GM10266 (cell line): ENCODE measurements around the gene MIB2.

Experiments
- DNase-seq: peaks from one replicate; pipeline ENCODE4 v3.0.0; 2012; ENCODE audit errors: extremely low spot score
- TF ChIP-seq, protein P1 (sequence below): IDR thresholded peaks from 2 replicates; pipeline ENCODE4 v1.5.1; 2012; ENCODE audit warnings: mild to moderate bottlenecking, low read depth; ENCODE audit not compliant: control insufficient read depth, insufficient read depth; ENCODE audit errors: missing control alignments

MIB2 gene

DNA sequence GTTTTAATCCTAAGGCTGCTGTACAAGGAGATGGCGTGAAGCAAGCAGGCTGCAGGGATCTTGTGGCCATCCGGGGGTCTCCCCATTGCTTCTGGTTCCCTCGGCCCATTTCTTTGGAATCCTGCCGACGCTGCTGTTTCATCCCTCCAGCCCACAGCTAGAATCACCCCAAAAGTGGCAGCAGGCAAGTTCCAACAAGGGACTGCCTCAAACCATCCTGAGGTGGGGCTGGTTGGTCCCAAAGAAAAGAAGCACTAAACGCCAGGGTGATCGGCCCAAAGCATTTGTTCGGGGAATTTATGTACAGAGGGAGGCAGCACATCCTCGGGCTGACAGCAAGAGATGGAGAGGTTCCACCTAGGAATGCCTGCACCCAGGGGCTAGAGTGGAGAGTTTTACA lies 4.5 kb upstream of the MIB2 start:
- TF ChIP-seq, protein P1, sequence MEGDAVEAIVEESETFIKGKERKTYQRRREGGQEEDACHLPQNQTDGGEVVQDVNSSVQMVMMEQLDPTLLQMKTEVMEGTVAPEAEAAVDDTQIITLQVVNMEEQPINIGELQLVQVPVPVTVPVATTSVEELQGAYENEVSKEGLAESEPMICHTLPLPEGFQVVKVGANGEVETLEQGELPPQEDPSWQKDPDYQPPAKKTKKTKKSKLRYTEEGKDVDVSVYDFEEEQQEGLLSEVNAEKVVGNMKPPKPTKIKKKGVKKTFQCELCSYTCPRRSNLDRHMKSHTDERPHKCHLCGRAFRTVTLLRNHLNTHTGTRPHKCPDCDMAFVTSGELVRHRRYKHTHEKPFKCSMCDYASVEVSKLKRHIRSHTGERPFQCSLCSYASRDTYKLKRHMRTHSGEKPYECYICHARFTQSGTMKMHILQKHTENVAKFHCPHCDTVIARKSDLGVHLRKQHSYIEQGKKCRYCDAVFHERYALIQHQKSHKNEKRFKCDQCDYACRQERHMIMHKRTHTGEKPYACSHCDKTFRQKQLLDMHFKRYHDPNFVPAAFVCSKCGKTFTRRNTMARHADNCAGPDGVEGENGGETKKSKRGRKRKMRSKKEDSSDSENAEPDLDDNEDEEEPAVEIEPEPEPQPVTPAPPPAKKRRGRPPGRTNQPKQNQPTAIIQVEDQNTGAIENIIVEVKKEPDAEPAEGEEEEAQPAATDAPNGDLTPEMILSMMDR = no peak

DNA sequence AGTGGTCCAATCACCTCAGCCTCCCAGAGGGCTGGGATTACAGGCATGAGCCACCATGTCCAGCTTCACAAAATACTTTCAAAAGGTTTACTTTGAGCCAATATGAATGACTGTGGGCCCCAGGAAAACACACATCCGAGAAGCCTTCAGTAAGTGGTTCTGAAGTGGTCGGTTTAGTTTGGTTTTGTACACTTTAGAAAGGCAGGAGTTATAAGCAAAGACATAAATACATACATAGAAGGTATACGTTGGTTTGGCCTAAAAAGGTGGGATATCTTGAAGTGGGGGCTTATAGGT lies 3.2 kb upstream of the MIB2 start:
- DNase-seq = no peak
- TF ChIP-seq, protein P1 = no peak

More for the DNA sequence above, 4.5 kb upstream of the MIB2 start:
- no peak for DNase-seq

DNA sequence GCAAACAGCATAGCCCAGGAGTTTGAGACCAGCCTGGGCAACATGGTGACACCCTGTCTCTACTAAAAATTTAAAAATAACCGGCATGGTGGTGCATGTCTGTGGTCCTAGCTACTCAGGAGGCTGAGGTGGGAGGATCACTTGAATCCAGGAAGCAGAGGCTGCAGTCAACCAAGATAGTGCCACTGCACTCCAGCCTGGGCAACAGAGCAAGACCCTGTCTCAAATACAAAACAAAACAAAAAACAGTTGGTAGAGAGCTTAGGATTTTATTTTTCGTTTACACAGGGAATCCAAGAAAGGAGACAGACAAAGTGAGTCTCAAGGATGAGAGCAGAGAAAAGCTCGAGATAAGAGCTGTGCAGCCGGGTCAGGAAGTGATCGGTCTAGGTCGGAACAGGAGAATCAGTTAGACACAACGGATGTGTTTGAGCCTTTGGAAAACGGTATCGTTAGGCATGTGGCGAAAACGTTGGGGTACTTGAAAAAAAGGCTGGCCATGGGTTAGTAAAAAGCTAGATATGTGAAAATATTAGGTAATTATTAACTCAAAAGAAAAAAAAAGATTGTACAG lies 1.7 kb upstream of the MIB2 start:
- TF ChIP-seq, protein P1 = no peak
- DNase-seq = no peak

DNA sequence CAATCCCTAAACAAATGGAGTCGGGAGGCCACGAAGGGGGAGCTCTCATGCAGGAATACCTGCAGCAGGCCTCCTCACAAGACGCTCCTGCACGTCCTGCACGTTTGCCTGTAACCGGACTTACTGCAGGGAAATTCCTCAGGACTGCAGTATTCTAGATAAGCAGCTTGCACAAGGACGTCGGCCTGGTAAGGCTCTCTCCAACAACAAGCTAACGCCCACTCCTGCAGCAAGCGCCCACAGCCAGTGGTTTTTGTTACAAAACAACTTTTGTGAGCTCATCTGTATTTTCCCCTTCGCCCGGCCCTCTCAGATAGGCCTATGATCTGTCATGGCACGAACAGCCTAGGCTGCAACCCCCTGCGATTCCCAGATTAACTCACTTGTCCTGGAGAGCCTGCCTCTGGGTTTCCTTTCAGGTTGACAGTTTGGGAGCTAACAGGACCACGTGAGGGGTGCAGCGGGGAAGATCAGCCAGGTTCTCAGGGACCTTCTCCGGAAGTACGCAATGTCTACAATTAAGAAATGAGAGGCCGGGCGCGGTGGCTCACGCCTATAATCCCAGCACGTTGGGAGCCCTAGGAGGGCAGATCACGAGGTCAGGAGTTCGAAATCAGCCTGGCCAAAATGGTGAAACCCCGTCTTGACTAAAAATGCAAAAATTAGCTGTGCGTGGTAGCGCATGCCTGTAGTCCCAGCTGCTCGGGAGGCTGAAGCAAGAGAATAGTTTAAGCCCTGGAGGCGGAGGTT lies 921 bp upstream of the MIB2 start:
- TF ChIP-seq, protein P1 = no peak
- no peak for DNase-seq

DNA sequence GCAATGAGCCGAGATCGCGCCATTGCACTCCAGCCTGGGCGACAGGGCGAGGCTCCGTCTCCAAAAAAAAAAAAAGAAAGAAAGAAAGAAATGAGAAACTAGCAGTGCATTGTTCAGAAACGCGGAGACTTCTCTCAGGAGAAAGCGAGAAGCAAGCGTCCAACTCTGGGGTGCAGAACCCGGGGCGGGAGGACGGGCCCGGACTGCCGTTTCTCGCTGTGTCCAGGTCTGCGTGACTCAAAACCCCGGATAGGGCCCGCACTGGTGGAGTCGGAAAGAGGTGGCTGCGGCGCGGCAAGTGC lies 395 bp upstream of the MIB2 start:
- TF ChIP-seq, protein P1 = no peak
- no peak for DNase-seq

DNA sequence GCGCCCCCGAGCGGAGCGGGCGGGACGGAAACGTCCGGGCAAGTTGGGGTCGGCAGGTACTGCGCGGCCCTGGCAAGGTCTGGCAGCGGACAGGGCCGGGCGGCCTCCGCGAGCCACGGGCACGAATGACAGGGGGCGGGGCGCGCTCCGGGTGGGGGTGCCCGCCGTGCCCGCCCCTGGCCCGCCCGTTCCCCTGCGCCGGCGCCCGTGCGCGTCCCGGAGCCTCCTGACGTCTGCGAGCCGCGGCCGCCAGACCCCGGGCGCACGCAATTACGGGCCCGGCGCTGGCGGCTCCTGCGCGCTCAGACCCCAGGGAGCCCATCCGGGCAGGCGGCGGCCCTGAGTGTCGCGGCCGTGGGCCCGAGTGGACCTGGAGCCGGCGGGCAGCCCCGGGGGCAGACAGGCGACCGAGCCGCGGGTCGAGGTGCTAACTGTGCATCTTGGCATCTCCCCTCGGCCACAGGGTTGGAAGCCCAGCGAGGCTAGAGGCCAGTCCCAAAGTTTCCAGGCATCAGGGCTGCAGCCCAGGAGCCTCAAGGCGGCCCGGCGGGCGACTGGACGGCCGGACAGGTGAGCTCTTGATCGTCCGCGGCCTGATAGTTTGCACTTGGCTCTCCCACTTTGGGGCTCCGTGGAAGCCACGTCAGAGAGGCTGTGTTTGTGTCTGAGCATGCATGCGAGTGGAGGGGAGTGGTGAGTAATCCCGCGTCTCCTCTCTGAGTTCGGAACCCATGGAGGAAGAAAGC lies 918 bp downstream of the MIB2 start:
- DNase-seq = peak; percentile 84
- TF ChIP-seq, protein P1 = no peak

DNA sequence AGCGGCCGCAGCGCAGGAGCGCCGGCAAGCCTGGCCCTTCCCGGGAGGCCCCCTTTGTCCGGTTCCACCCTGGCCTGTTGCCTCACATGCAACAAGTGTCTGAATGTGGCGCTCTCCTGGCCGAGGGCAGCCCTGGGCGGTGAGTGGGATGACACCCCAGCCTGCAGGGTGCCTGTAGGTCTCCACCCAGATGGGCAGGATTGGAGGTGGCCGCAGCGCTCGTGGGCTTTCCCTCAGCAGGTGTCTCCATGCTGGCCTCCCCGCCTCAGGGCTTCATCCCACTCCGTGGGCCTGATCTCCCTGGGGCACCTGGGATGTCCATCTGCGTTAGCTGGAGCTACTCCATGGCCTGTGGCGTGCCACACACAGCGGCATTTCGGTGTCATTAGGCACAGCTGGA lies 1.5 kb downstream of the MIB2 start:
- TF ChIP-seq, protein P1 = no peak
- no peak for DNase-seq
